IPS-NIHi11 (cell line): ENCODE data around the gene COMMD2.

Experiments used
- DNase-seq: peaks from one replicate; pipeline ENCODE4 v3.0.0; 2012; ENCODE audit warnings: mixed read lengths, low spot score

The COMMD2 gene

DNA sequence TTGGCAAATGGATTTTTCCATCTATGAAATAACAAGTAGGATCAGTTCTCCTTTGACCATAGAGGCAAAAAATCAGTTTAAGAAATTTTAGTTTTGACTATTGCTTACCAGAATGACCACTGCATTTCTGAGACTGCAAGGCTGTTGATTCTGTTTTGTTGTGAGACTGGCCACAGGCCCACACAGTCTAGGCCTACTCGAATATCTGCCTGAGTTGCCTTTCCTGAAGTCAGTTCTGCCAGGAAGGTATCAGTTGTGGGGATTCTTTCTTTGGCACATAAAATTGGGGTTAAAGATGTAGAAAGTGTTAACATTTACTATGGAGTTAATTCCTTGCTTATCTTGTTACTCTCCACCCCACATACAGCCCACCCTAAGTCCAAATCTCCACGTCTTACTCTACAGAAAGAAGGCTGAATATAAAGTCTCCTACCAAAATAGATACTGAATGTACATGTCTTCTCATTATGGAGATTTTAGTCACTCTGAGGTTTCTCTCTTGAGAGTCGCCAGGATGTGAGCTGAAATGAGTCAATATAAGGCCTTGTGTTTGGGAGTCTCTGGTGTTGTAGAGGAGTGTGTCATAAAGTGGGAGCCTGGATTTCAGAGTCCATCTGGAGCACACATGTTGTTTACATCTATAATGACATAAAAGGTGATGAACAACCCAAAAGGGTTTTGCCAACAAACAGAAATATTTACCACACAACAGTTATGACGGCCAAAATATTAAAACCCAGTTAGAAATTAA, 49.4 kb downstream of the COMMD2 start:
- DNase-seq = no peak

DNA sequence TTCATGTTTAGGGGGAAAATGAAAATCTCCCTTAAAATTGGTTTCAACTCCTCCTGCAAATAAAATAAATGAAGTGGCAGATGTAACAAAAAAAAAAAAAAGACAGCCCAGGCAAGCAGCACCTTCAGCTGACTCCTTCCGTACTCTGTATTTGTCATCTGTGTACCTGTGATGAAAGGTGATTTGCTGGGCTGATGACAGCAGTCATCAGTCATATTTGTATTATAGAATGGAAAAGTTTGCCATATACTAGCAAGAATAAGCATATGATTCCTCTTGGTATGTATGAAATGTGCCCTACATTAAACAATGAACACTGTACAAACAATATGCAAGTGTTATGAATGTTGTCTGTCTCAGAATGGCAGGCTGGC, 50.3 kb downstream of the COMMD2 start:
- DNase-seq = no peak

DNA sequence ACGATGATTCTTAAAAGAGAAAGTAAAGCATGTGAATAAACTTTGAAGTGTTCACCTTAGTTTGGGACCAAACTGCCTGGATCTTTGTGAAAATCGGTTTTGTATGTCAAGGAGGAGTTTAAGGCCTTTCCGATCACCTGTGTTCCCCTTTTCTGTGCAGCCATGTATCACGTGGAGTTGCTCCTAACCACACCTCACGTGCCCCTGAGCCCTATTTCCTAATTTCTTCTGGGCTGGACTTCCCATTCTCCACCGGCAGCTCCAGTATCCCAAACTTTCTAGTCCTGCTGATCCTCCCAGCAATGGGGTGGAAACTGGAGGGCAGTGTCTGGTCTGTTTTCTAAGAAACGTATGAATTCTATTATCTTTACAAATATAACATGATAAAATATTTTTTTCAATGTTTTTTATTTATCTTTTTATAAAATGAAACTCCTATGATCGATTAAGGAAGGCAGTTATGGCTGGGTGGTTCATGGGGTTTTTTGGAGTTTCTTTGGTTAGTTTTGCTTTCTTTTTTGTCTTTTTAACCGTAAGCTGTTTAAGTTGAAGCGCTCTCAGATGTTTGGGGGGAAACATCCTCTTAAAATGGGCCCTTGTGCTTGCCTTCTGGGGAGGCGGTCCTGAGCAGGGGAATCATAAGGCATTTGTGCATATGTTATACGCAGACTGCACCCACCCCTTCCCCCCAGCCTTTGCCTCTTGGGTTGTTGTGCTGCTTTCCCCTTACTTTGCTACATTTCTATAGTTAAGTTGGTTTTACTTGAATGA, 50.9 kb downstream of the COMMD2 start:
- no peak for DNase-seq
